Keratinocyte (primary cell): Measurements from ENCODE around the gene WBP2NL. TPM values are rescaled to one million over a fixed set of nuclear protein-coding genes. Genes with fewer than 3 reads are reported as not detected.
"Not testable (repeated sequence)": the region's sequence is repeated elsewhere in the genome, so short reads cannot be mapped to it uniquely, and the experiment has no call there.

Experiments used
- DNase-seq: peaks from one replicate; pipeline ENCODE4 v3.0.0-alpha.2; 2011; ENCODE audit warnings: low read depth, missing footprints, low spot score
- FAIRE-seq: peaks from 2 replicates; lab custom pipeline; 2011; peaks lifted over from hg19 to GRCh38; lab: Jason Lieb, UNC
- H2AFZ ChIP-seq: 2 replicates; pipeline ENCODE4 v1.6.0; 2012; ENCODE audit warnings: low read length, control low read depth, inconsistent platforms; ENCODE audit not compliant: control insufficient read depth
- H3K27ac ChIP-seq: 2 replicates; pipeline ENCODE4 v1.5.1; 2011; ENCODE audit warnings: low read length; ENCODE audit not compliant: control insufficient read depth, insufficient read depth
- H3K27me3 ChIP-seq: 3 replicates; pipeline ENCODE4 v1.6.0; 2011; ENCODE audit warnings: low read length; ENCODE audit not compliant: control insufficient read depth, insufficient read depth; ENCODE audit errors: extremely low read depth
- H3K36me3 ChIP-seq, 2 experiments: 2 replicates in 1 of 2; 3 replicates in 1 of 2; pipeline ENCODE4 v1.5.1; 2011; ENCODE audit warnings: low read length in 2 of 2, mild to moderate bottlenecking in 1 of 2; ENCODE audit not compliant: control insufficient read depth in 2 of 2, insufficient read depth in 2 of 2; ENCODE audit errors: extremely low read depth in 1 of 2
- H3K4me1 ChIP-seq: 3 replicates; pipeline ENCODE4 v1.5.1; 2011; ENCODE audit warnings: low read length; ENCODE audit not compliant: control insufficient read depth, insufficient read depth; ENCODE audit errors: extremely low read depth
- H3K4me2 ChIP-seq: 3 replicates; pipeline ENCODE4 v1.6.0; 2011; ENCODE audit warnings: low read depth, low read length; ENCODE audit not compliant: control insufficient read depth, insufficient read depth; ENCODE audit errors: extremely low read depth
- H3K4me3 ChIP-seq, 3 experiments: fragments of 200-600 bp in 1 of 3; sonication (generic) in 1 of 3; 2 replicates in 2 of 3; 3 replicates in 1 of 3; pipeline ENCODE4 v1.5.1; 2011 to 2016; ENCODE audit warnings: low read length in 3 of 3, mild to moderate bottlenecking in 3 of 3, control low read depth in 2 of 3, inconsistent platforms in 1 of 3, low read depth in 1 of 3, mixed read lengths in 1 of 3, mixed run types in 1 of 3, moderate library complexity in 1 of 3; ENCODE audit not compliant: control insufficient read depth in 2 of 3, insufficient read depth in 2 of 3; ENCODE audit errors: extremely low read depth in 1 of 3
- H3K79me2 ChIP-seq: 2 replicates; pipeline ENCODE4 v1.6.0; 2012; ENCODE audit warnings: low read length; ENCODE audit not compliant: control insufficient read depth, insufficient read depth
- H3K9ac ChIP-seq: 3 replicates; pipeline ENCODE4 v1.6.0; 2011; ENCODE audit warnings: low read length; ENCODE audit not compliant: control insufficient read depth, insufficient read depth; ENCODE audit errors: extremely low read depth
- H3K9me1 ChIP-seq: 3 replicates; pipeline ENCODE4 v1.6.0; 2011; ENCODE audit warnings: low read length; ENCODE audit not compliant: control insufficient read depth, insufficient read depth; ENCODE audit errors: extremely low read depth
- H3K9me3 ChIP-seq: 2 replicates; pipeline ENCODE4 v1.5.1; 2012; ENCODE audit warnings: low read depth, low read length; ENCODE audit not compliant: control insufficient read depth
- H4K20me1 ChIP-seq: 3 replicates; pipeline ENCODE4 v1.6.0; 2011; ENCODE audit warnings: low read length; ENCODE audit not compliant: control insufficient read depth, insufficient read depth; ENCODE audit errors: extremely low read depth
- dilution Hi-C: fragments of 300-500 bp; cut with MboI; formaldehyde crosslinking; loops from one replicate; pipeline ENCODE4 v1.7.0; 2020; ENCODE audit warnings: low sequenced_read_pairs; ENCODE audit not compliant: extremely low pct_ligation_motif_present
- polyA minus RNA-seq, 3 experiments: library from RNA; depleted of rRNA, polyadenylated mRNA; stranded (reverse); fragments of >200 nt; gene quantifications; 1 replicate in 1 of 3; 2 replicates in 1 of 3; 3 replicates in 1 of 3; pipeline ENCODE4 v1.2.3, GENCODE V29; 2011
- polyA plus RNA-seq, 5 experiments: library from polyadenylated mRNA; depleted of rRNA in 3 of 5; stranded (reverse) in 3 of 5; stranded (forward) in 1 of 5; unstranded in 1 of 5; fragments of >200 nt; gene quantifications; 1 replicate in 1 of 5; 2 replicates in 3 of 5; 3 replicates in 1 of 5; pipeline versions ENCODE4 v1.2.1 to v1.2.3, GENCODE V29; 2011 to 2012; ENCODE audit warnings: missing spikeins in 2 of 5, low read depth in 1 of 5, low replicate concordance in 1 of 5
- TF ChIP-seq, protein P1 (sequence below), 3 experiments: IDR thresholded peaks in 1 of 3; conservative IDR thresholded peaks in 1 of 3; optimal IDR thresholded peaks in 1 of 3; 2 replicates in 2 of 3; 3 replicates in 1 of 3; pipeline versions ENCODE3 to v1.5.1; 2011; ENCODE audit warnings: low read length in 3 of 3, mild to moderate bottlenecking in 3 of 3, moderate library complexity in 2 of 3, control low read depth in 1 of 3, inconsistent platforms in 1 of 3; ENCODE audit not compliant: insufficient read depth in 2 of 3; ENCODE audit errors: extremely low read depth in 1 of 3

The WBP2NL gene, protein sequence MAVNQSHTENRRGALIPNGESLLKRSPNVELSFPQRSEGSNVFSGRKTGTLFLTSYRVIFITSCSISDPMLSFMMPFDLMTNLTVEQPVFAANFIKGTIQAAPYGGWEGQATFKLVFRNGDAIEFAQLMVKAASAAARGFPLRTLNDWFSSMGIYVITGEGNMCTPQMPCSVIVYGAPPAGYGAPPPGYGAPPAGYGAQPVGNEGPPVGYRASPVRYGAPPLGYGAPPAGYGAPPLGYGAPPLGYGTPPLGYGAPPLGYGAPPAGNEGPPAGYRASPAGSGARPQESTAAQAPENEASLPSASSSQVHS
- polyA plus RNA-seq (0.04 to 0.07 TPM in 2 of 3 replicates, not detected in the other), polyA minus RNA-seq (0.40 to 0.61 TPM in 2 of 3 replicates, not detected in the other)
- polyA plus RNA-seq (2011; ENCODE audit: low read depth): not detected
- not detected in 2 replicates for polyA plus RNA-seq (2011; cell fraction: cytosol; rRNA removed)
- polyA plus RNA-seq (2011; cell fraction: nucleus; rRNA removed): 0.04 and 0.37 TPM in 2 replicates
- polyA plus RNA-seq (2012; ENCODE audit: low replicate concordance): 0.14 TPM in 1 of 2 replicates, not detected in the other
- polyA minus RNA-seq (2011; cell fraction: cytosol; rRNA and poly(A)+ RNA removed): not detected
- 0.11 and 0.31 TPM in 2 replicates for polyA minus RNA-seq (2011; cell fraction: nucleus; rRNA and poly(A)+ RNA removed)

DNA sequence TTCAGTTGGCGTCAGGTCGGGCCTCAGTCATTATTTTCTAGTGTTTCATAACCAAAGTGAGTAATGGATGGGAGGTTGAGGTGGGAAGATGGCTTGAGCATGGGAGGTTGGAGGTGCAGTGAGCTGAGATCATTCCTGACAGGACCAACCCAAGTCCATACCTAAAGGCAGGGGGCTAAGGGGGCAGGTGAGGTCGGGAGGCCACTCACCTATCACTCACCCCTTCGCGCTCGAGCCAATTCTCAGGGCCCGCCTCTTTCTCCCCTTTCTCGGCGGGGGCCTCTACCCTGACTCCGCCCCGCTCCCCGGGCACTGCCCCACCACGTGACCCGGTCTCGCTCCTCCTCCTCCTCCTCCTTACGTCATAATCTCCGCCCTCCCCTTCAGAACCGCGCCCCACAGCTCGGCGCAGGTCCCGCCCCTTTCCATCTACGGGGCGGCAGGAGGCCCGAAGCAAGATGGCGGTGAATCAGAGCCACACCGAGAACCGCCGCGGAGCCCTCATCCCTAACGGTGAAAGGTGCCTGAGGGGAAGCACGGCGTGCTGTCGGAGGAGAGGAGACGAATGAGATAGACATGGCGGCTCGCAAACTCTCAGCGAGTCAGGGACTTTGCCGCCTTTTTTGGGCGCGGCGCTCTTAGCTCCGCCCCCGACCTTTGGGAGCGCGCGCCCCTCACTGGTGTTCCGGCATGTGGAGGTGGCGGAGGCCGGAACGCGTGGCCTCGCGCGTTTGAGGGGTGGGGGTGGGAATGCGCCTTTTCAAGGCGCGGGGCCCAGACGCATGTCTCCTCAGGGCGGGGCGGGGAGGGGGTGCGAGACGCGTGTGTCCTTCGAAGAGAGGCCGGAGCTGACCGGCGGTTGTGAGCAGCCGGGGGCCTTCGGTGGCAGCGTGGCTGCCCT is at the start of gene WBP2NL:
Gene WBP2NL, plus strand, starts transcription at position 428 of the 901 bp plus-strand sequence. Its CDS starts 31 bp downstream, at position 459.
- no peak within 1 kb of the TSS for H3K27ac ChIP-seq
- no peaks in the 10 kb centered on the region for H3K79me2 ChIP-seq
- H3K4me2 ChIP-seq: peak within 1 kb of the TSS; percentile 47
- H3K9me1 ChIP-seq: no peaks in the 10 kb centered on the region
- TF ChIP-seq, protein P1, sequence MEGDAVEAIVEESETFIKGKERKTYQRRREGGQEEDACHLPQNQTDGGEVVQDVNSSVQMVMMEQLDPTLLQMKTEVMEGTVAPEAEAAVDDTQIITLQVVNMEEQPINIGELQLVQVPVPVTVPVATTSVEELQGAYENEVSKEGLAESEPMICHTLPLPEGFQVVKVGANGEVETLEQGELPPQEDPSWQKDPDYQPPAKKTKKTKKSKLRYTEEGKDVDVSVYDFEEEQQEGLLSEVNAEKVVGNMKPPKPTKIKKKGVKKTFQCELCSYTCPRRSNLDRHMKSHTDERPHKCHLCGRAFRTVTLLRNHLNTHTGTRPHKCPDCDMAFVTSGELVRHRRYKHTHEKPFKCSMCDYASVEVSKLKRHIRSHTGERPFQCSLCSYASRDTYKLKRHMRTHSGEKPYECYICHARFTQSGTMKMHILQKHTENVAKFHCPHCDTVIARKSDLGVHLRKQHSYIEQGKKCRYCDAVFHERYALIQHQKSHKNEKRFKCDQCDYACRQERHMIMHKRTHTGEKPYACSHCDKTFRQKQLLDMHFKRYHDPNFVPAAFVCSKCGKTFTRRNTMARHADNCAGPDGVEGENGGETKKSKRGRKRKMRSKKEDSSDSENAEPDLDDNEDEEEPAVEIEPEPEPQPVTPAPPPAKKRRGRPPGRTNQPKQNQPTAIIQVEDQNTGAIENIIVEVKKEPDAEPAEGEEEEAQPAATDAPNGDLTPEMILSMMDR (optimal IDR thresholded peaks at IDR 0.05 in 1 of 3, IDR thresholded peaks at IDR 0.05 in 1 of 3, conservative IDR thresholded peaks at IDR 0.05 in 1 of 3; ENCODE audit: extremely low read depth in 1 of 3, insufficient read depth in 2 of 3, low read length in 3 of 3): no peak
- H3K4me1 ChIP-seq: no peaks in the 10 kb centered on the region
- H3K9ac ChIP-seq: peak within 1 kb of the TSS; percentile 50
- no peaks in the 10 kb centered on the region for H3K9me3 ChIP-seq
- H3K4me3 ChIP-seq: peak within 1 kb of the TSS; percentile 39 to 70 (median 53)
- dilution Hi-C loops: no loop called here
- DNase-seq (no peak), FAIRE-seq (no peak)
- H3K36me3 ChIP-seq: no peaks in the 10 kb centered on the region
- H3K27me3 ChIP-seq: peaks cover 3% of the 10 kb centered on the region
- peak within 1 kb of the TSS; percentile 93 for H2AFZ ChIP-seq
- H4K20me1 ChIP-seq: no peaks in the 10 kb centered on the region

DNA sequence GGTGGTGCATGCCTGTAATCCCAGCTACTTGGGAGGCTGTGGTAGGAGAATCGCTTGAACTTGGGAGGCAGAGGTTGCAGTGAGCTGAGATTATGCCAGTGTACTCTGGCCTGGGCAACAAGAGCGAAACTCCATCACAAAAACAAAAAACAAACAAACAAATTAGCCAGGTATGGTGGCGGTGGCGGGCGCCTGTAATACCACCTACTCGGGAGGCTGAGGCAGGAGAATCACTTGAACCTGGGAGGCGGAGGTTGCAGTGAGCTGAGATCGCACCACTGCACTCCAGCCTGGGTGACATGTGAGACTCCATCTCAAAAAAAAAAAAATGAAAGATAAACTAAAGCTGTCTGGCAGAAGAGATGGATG is 49.7 kb upstream of the WBP2NL start:
- H3K9ac ChIP-seq, H3K9me1 ChIP-seq, H3K27me3 ChIP-seq, DNase-seq, H3K4me3 ChIP-seq, H3K4me2 ChIP-seq, dilution Hi-C loops, H3K9me3 ChIP-seq, H2AFZ ChIP-seq, H4K20me1 ChIP-seq, H3K27ac ChIP-seq, FAIRE-seq, H3K36me3 ChIP-seq, H3K79me2 ChIP-seq: not testable (repeated sequence)
- peaks cover 14% of the 10 kb centered on the region for H3K4me1 ChIP-seq
